K562 (cell line): ENCODE results near the gene TRIP10. TPM values are rescaled to one million over a fixed set of nuclear protein-coding genes. Genes with fewer than 3 reads are reported as not detected.

Experiments
- ARID2 ChIP-seq: fragments of 450-650 bp; IDR thresholded peaks from 2 replicates; pipeline ENCODE4 v1.6.1; 2017; ENCODE audit warnings: antibody characterized with exemption, mild to moderate bottlenecking
- BRD4 ChIP-seq: fragments of 200-600 bp; sonication (generic); IDR thresholded peaks from 2 replicates; pipeline ENCODE4 v1.6.1; 2017; ENCODE audit warnings: inconsistent platforms
- CAMTA2 ChIP-seq: fragments of 250-450 bp; sonication (Bioruptor Pico); conservative IDR thresholded peaks from 2 replicates; pipeline ENCODE4 v1.5.1; 2022
- CCAR2 ChIP-seq: fragments of 200-400 bp; formaldehyde crosslinking; IDR thresholded peaks from 2 replicates; pipeline ENCODE4 v1.6.1; 2017; ENCODE audit warnings: mild to moderate bottlenecking, low read depth, low read length
- DDX20 ChIP-seq: fragments of 450-650 bp; IDR thresholded peaks from 2 replicates; pipeline ENCODE4 v1.6.1; 2016; ENCODE audit warnings: missing genetic modification characterization, low read depth, mild to moderate bottlenecking, missing compliant biosample characterization, moderate library complexity
- FOXM1 ChIP-seq, 2 experiments: fragments of 450-650 bp in 1 of 2; sonication (generic) in 1 of 2; formaldehyde crosslinking in 1 of 2; IDR thresholded peaks; 2 replicates each; pipeline versions ENCODE4 v1.6.1 to v1.9.0; 2017 to 2022; ENCODE audit warnings: low read depth in 2 of 2, mild to moderate bottlenecking in 2 of 2, missing genetic modification reagents in 1 of 2, moderate library complexity in 1 of 2
- FUS ChIP-seq: fragments of 200-400 bp; formaldehyde crosslinking; optimal IDR thresholded peaks from 2 replicates; pipeline ENCODE3; 2017; ENCODE audit warnings: low read depth, low read length
- KLF10 ChIP-seq: fragments of 250-450 bp; sonication (Bioruptor Pico); IDR thresholded peaks from 2 replicates; pipeline ENCODE4 v1.6.1; 2021; ENCODE audit warnings: matching md5 sums
- MAZ ChIP-seq, 2 experiments: fragments of 450-650 bp in 1 of 2; sonication (generic) in 1 of 2; formaldehyde crosslinking; IDR thresholded peaks in 1 of 2; conservative IDR thresholded peaks in 1 of 2; 2 replicates each; pipeline versions ENCODE4 v1.4.0 to v1.5.0; 2020; ENCODE audit warnings: mild to moderate bottlenecking in 1 of 2, missing genetic modification reagents in 1 of 2
- MBD2 ChIP-seq: sonication (generic); IDR thresholded peaks from 2 replicates; pipeline ENCODE4 v1.6.1; 2016; ENCODE audit warnings: low read depth, borderline replicate concordance
- MCM2 ChIP-seq: fragments of 450-650 bp; IDR thresholded peaks from 2 replicates; pipeline ENCODE4 v1.6.1; 2017; ENCODE audit warnings: low read depth, mild to moderate bottlenecking
- POLR2A ChIP-seq: fragments of 450-650 bp; conservative IDR thresholded peaks from 2 replicates; pipeline ENCODE4 v1.6.1; 2016
- PPARD ChIP-seq: fragments of 250-450 bp; sonication (Bioruptor Pico); IDR thresholded peaks from 2 replicates; pipeline ENCODE4 v1.8.0; 2022; ENCODE audit warnings: inconsistent platforms, mild to moderate bottlenecking, moderate library complexity
- RHOXF2B ChIP-seq: fragments of 250-450 bp; sonication (Bioruptor Pico); conservative IDR thresholded peaks from 2 replicates; pipeline ENCODE4 v1.5.1; 2021
- SNIP1 ChIP-seq: fragments of 450-650 bp; IDR thresholded peaks from 2 replicates; pipeline ENCODE4 v1.7.1; 2017; ENCODE audit warnings: low read depth, mild to moderate bottlenecking
- SP1 ChIP-seq: sonication (generic); formaldehyde crosslinking; IDR thresholded peaks from 2 replicates; pipeline ENCODE4 v1.8.1; 2022; ENCODE audit warnings: mild to moderate bottlenecking, missing genetic modification reagents
- SRSF1 ChIP-seq: fragments of 200-400 bp; formaldehyde crosslinking; IDR thresholded peaks from 2 replicates; pipeline ENCODE4 v1.6.1; 2017; ENCODE audit warnings: mild to moderate bottlenecking, low read depth, low read length, moderate library complexity
- ZNF134 ChIP-seq: fragments of 250-450 bp; sonication (Bioruptor Pico); conservative IDR thresholded peaks from 2 replicates; pipeline ENCODE4 v1.4.0; 2020
- ZNF143 ChIP-seq: sonication (generic); formaldehyde crosslinking; IDR thresholded peaks from 2 replicates; pipeline ENCODE4 v1.9.0; 2022; ENCODE audit warnings: mild to moderate bottlenecking, missing genetic modification reagents
- ZNF445 ChIP-seq: fragments of 250-450 bp; sonication (Bioruptor Pico); IDR thresholded peaks from 2 replicates; pipeline ENCODE4 v1.4.0; 2020; ENCODE audit warnings: low read depth, mild to moderate bottlenecking, moderate library complexity
- ZNF717 ChIP-seq: fragments of 250-450 bp; sonication (Bioruptor Pico); IDR thresholded peaks from 2 replicates; pipeline ENCODE4 v1.5.0; 2021
- ZZZ3 ChIP-seq: fragments of 450-650 bp; IDR thresholded peaks from 2 replicates; pipeline ENCODE4 v1.6.1; 2016; ENCODE audit warnings: antibody characterized with exemption, mild to moderate bottlenecking, moderate library complexity
- polyA plus RNA-seq, 8 experiments: library from polyadenylated mRNA; depleted of rRNA in 4 of 8; stranded (reverse) in 5 of 8; unstranded in 3 of 8; fragments of >200 nt; fragmentation: Nextera tagmentation in 2 of 8; fragmentation: Illumina TruSeq in 1 of 8; extraction: Ambion mirVana in 2 of 8; extraction: Trizol in 1 of 8; gene quantifications; 2 replicates each; pipeline versions ENCODE4 v1.2.1 to v1.2.3, GENCODE V29; 2011 to 2014; ENCODE audit warnings: inconsistent platforms in 1 of 8, missing spikeins in 1 of 8
- total RNA-seq, 7 experiments: library from RNA; depleted of rRNA in 6 of 7; stranded (reverse); fragments of >200 nt in 6 of 7; fragmentation: Illumina TruSeq in 2 of 7; extraction: Trizol in 2 of 7; gene quantifications; 2 replicates each; pipeline versions ENCODE4 v1.2.1 to v1.2.3, GENCODE V29; 2011 to 2021; ENCODE audit warnings: low replicate concordance in 1 of 7
- TF ChIP-seq, protein P1 (sequence below): sonication (generic); formaldehyde crosslinking; IDR thresholded peaks from 2 replicates; pipeline ENCODE4 v1.8.1; 2022; ENCODE audit warnings: missing genetic modification reagents
- TF ChIP-seq, protein P2 (sequence below), 2 experiments: IDR thresholded peaks in 1 of 2; conservative IDR thresholded peaks in 1 of 2; 2 replicates each; pipeline ENCODE4 v1.6.1; 2016; ENCODE audit warnings: low read depth in 2 of 2, mild to moderate bottlenecking in 1 of 2, missing compliant biosample characterization in 1 of 2, missing genetic modification characterization in 1 of 2, moderate library complexity in 1 of 2
- TF ChIP-seq, protein P3 (sequence below): fragments of 450-650 bp; formaldehyde crosslinking; conservative IDR thresholded peaks from 2 replicates; pipeline ENCODE4 v1.4.0; 2022; ENCODE audit warnings: mild to moderate bottlenecking, missing genetic modification characterization

The TRIP10 gene
- total and polyA plus RNA-seq, 9 of the 15 experiments (the other 6 are each of a cell fraction or from before 2014, with no cell fraction given) = 1.2 to 66.8 (median 36.1) TPM

DNA sequence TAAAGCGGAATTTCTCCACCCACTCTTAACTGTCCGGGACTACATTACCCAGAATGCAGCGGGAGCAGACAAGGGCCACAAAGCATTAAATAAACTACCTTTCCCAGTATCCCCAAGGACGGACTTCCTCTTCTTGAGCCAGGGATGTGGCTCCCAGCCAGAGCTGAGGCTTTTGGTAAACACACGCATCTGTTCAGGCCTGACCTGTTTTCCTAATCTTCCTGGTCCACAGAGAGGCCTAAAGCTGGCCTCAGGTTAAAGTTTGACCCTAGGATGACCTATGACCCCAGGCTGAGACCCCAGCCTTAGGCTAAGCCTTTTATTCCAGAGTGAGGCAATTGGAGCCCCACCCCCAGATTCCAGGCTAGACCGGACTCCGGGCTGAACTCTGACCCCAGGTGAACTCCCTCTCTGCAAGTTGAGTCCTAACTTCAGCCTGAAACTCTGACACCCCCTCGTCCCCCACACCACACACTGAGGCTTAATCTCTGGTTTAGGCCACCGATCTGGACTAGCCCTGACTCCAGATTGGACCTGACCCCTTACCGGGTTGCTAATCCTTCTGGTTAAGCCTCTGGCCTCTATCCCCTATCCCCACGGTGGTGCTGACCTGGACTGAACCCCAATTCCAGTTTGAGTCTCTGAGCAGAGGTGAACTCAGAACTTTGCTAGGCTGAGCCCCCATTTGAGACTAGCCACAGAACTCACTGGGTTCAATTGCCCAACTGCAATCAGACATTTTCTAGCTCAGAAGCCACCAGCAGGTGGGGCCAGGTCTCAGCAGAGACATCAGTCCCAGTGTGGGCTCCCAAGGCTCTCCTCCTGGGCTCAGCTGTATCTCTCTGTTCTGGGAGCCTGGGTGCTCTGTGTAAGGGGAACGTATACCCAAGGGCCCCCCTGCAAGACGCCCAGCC lies 1.4 kb upstream of the TRIP10 start (continued):
- TF ChIP-seq ZZZ3 (no peak), SP1 (CRISPR knock-in tag) (peak; percentile 45), POLR2A (no peak), MAZ (CRISPR knock-in tag; conservative IDR thresholded peaks at IDR 0.05 in 1 of 2, IDR thresholded peaks at IDR 0.05 in 1 of 2) (peak in 1 of 2 experiments; percentile 73; a peak in 2 of 4 replicates), MCM2 (no peak), CCAR2 (no peak), RHOXF2B (no peak), PPARD (CRISPR knock-in tag) (no peak), SRSF1 (no peak), FUS (no peak), MBD2 (peak; percentile 66), ZNF143 (CRISPR knock-in tag) (peak; percentile 95), CAMTA2 (CRISPR knock-in tag) (no peak), KLF10 (CRISPR knock-in tag) (no peak), BRD4 (no peak), DDX20 (no peak), ZNF717 (CRISPR knock-in tag) (no peak), ZNF134 (CRISPR knock-in tag) (no peak), ZNF445 (CRISPR knock-in tag) (peak; percentile 37; the same call in 1 of the 2 replicates), SNIP1 (no peak), FOXM1 (IDR thresholded peaks at IDR 0.05; ENCODE audit: low read depth) (no peak), FOXM1 (CRISPR knock-in tag; IDR thresholded peaks at IDR 0.05; ENCODE audit: low read depth) (no peak), ARID2 (no peak)
- TF ChIP-seq, protein P1, sequence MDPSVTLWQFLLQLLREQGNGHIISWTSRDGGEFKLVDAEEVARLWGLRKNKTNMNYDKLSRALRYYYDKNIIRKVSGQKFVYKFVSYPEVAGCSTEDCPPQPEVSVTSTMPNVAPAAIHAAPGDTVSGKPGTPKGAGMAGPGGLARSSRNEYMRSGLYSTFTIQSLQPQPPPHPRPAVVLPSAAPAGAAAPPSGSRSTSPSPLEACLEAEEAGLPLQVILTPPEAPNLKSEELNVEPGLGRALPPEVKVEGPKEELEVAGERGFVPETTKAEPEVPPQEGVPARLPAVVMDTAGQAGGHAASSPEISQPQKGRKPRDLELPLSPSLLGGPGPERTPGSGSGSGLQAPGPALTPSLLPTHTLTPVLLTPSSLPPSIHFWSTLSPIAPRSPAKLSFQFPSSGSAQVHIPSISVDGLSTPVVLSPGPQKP (CRISPR knock-in tag) = no peak
- TF ChIP-seq, protein P2, sequence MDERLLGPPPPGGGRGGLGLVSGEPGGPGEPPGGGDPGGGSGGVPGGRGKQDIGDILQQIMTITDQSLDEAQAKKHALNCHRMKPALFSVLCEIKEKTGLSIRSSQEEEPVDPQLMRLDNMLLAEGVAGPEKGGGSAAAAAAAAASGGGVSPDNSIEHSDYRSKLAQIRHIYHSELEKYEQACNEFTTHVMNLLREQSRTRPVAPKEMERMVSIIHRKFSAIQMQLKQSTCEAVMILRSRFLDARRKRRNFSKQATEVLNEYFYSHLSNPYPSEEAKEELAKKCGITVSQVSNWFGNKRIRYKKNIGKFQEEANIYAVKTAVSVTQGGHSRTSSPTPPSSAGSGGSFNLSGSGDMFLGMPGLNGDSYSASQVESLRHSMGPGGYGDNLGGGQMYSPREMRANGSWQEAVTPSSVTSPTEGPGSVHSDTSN (CRISPR knock-in tag; IDR thresholded peaks at IDR 0.05; ENCODE audit: low read depth) = no peak
- TF ChIP-seq, protein P2 (tag; conservative IDR thresholded peaks at IDR 0.05; ENCODE audit: low read depth) = no peak
- TF ChIP-seq, protein P3, sequence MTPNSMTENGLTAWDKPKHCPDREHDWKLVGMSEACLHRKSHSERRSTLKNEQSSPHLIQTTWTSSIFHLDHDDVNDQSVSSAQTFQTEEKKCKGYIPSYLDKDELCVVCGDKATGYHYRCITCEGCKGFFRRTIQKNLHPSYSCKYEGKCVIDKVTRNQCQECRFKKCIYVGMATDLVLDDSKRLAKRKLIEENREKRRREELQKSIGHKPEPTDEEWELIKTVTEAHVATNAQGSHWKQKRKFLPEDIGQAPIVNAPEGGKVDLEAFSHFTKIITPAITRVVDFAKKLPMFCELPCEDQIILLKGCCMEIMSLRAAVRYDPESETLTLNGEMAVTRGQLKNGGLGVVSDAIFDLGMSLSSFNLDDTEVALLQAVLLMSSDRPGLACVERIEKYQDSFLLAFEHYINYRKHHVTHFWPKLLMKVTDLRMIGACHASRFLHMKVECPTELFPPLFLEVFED (CRISPR knock-in tag) = no peak; the same call in 1 of the 2 replicates
